Effector memory CD4-positive, alpha-beta T cell (primary cell): ENCODE data around the gene MBNL1.

Source experiments
- DNase-seq, 3 donors: peaks; one replicate each; pipeline ENCODE4 v3.0.0-alpha.2; 2020
- H3K27ac ChIP-seq: 2 replicates; pipeline ENCODE4 v1.7.0; 2013; ENCODE audit warnings: mild to moderate bottlenecking, low read length, moderate library complexity; ENCODE audit not compliant: insufficient read depth, poor library complexity, severe bottlenecking
- H3K27me3 ChIP-seq: replicated peaks from 2 replicates; pipeline ENCODE4 v1.7.0; 2013; ENCODE audit warnings: mild to moderate bottlenecking, low read length; ENCODE audit not compliant: insufficient read depth, control insufficient read depth, poor library complexity, severe bottlenecking
- H3K36me3 ChIP-seq: 2 replicates; pipeline ENCODE4 v1.7.0; 2013; ENCODE audit warnings: mild to moderate bottlenecking, low read length, moderate library complexity; ENCODE audit not compliant: control insufficient read depth, insufficient read depth
- H3K4me1 ChIP-seq: 2 replicates; pipeline ENCODE4 v1.7.0; 2013; ENCODE audit warnings: low read length, mild to moderate bottlenecking; ENCODE audit not compliant: control insufficient read depth, insufficient read depth, poor library complexity, severe bottlenecking
- H3K4me3 ChIP-seq: 2 replicates; pipeline ENCODE4 v1.7.0; 2013; ENCODE audit warnings: low read length, low read depth, mild to moderate bottlenecking; ENCODE audit not compliant: insufficient read depth, poor library complexity, severe bottlenecking
- H3K9me3 ChIP-seq: 2 replicates; pipeline ENCODE4 v1.7.0; 2013; ENCODE audit warnings: mild to moderate bottlenecking, low read length, moderate library complexity; ENCODE audit not compliant: control insufficient read depth

Gene MBNL1

GRCh38 chr3:152497457-152497856 is 228.7 kb downstream of the MBNL1 start:
- DNase-seq: no peak
- H3K4me3 ChIP-seq: no peak overlapping the region
- H3K27ac ChIP-seq: no peak overlapping the region
- no peaks in the 10 kb centered on the region for H3K9me3 ChIP-seq
- H3K36me3 ChIP-seq: no peaks in the 10 kb centered on the region
- H3K27me3 ChIP-seq: no peaks in the 10 kb centered on the region
- no peaks in the 10 kb centered on the region for H3K4me1 ChIP-seq

GRCh38 chr3:152497890-152498289 is 229.2 kb downstream of the MBNL1 start:
- Histone ChIP-seq H3K4me3 (no peak overlapping the region), H3K36me3 (no peaks in the 10 kb centered on the region), H3K9me3 (no peaks in the 10 kb centered on the region), H3K4me1 (no peaks in the 10 kb centered on the region), H3K27ac (no peak overlapping the region), H3K27me3 (no peaks in the 10 kb centered on the region)
- DNase-seq: no peak

- H3K36me3 ChIP-seq: no peaks in the 10 kb centered on the region
- no peak for DNase-seq
- H3K4me3 ChIP-seq: no peak overlapping the region
- no peaks in the 10 kb centered on the region for H3K9me3 ChIP-seq
- no peaks in the 10 kb centered on the region for H3K4me1 ChIP-seq
- no peaks in the 10 kb centered on the region for H3K27me3 ChIP-seq
- no peak overlapping the region for H3K27ac ChIP-seq
Observed at GRCh38 chr3:152499791-152500385, 231.2 kb downstream of the MBNL1 start.

GRCh38 chr3:152505926-152506325 is 237.2 kb downstream of the MBNL1 start:
- no peaks in the 10 kb centered on the region for H3K36me3 ChIP-seq
- no peaks in the 10 kb centered on the region for H3K9me3 ChIP-seq
- H3K27me3 ChIP-seq: no peaks in the 10 kb centered on the region
- H3K4me1 ChIP-seq: no peaks in the 10 kb centered on the region
- H3K4me3 ChIP-seq: no peak overlapping the region
- no peak overlapping the region for H3K27ac ChIP-seq
- DNase-seq: no peak

DNA sequence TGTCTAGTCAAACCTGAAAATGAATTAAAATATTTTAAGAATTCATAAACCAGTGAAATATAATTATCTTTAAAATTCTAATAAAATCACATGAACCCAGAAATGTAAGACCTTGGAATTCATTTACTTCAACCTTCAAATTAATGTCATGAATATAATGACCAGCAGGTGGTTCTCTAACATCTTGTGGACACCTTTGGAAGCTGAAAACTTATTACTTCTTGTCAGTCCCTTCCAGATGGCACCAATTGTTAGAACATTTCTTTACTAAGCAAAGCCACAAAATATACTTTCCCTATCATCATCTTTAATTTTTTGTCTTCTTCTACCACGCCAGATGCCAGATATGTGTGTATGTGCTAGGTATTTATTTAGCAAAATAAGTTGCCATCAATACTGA is 240.0 kb downstream of the MBNL1 start:
- Histone ChIP-seq H3K27ac (no peak overlapping the region), H3K4me3 (no peak overlapping the region), H3K9me3 (no peaks in the 10 kb centered on the region), H3K4me1 (no peaks in the 10 kb centered on the region), H3K27me3 (no peaks in the 10 kb centered on the region), H3K36me3 (no peaks in the 10 kb centered on the region)
- DNase-seq: no peak

GRCh38 chr3:152511904-152512303 is 243.2 kb downstream of the MBNL1 start:
- Histone ChIP-seq H3K9me3 (no peaks in the 10 kb centered on the region), H3K36me3 (no peaks in the 10 kb centered on the region), H3K27ac (no peak overlapping the region), H3K27me3 (no peaks in the 10 kb centered on the region), H3K4me3 (no peak overlapping the region), H3K4me1 (no peaks in the 10 kb centered on the region)
- DNase-seq: no peak

DNA sequence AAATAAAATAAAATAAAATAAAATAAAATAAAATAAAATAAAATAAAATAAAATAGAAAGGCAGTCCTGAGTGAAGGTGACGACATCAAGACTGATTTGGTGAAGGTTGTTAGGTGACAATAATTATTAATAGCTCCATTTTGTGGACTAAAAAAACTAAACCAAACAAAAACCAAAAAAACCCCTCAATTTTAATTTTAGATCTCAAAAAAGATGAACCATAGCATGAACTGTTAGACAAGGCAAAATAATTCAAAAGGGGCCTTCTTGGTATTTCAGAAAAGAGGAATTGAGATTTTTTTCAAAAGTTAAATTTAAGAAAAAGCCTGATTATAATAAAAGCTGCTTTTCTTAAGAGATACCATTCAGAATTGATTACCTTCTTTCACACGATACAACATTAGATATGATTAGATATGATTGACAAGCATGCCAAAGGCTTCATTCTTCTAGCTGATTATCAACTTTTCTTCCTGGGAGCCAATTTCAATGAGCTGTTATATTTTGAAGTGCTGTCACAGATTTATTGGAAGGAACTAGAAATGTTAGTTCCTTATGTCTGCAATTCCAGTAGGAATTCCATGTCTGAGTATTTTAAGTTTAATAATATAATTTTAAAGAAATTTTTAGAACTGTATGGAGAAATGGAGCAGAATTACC is 244.7 kb downstream of the MBNL1 start:
- Histone ChIP-seq H3K27ac (no peak overlapping the region), H3K9me3 (no peaks in the 10 kb centered on the region)
- no peak for DNase-seq

More for the DNA sequence above, 244.7 kb downstream of the MBNL1 start:
- H3K4me3 ChIP-seq: no peak overlapping the region
- no peaks in the 10 kb centered on the region for H3K27me3 ChIP-seq
- H3K36me3 ChIP-seq: no peaks in the 10 kb centered on the region
- no peaks in the 10 kb centered on the region for H3K4me1 ChIP-seq
